Activated T-cell treated with anti-CD3 and anti-CD28 coated beads, Interleukin-2, amount 50 U/mL, for 24 hours (primary cell): Measurements from ENCODE around the gene PAQR8.

ENCODE experiments used
- DNase-seq: peaks from one replicate; pipeline ENCODE4 v3.0.0-alpha.2; 2020
- H3K27ac Mint-ChIP-seq: 2 replicates; pipeline ENCODE4 v1.8.0; 2020; ENCODE audit warnings: mild to moderate bottlenecking, mixed read lengths
- H3K27me3 Mint-ChIP-seq: 2 replicates; pipeline ENCODE4 v1.8.0; 2020; ENCODE audit warnings: mixed read lengths
- H3K36me3 Mint-ChIP-seq: 2 replicates; pipeline ENCODE4 v1.8.0; 2020; ENCODE audit warnings: low read depth, mixed read lengths
- H3K4me1 Mint-ChIP-seq: 2 replicates; pipeline ENCODE4 v1.8.0; 2020; ENCODE audit warnings: low read depth, mixed read lengths
- H3K4me3 Mint-ChIP-seq: 2 replicates; pipeline ENCODE4 v1.8.0; 2020; ENCODE audit warnings: mild to moderate bottlenecking, moderate library complexity, mixed read lengths
- H3K9me3 Mint-ChIP-seq: 2 replicates; pipeline ENCODE4 v1.8.0; 2020; ENCODE audit warnings: mixed read lengths

The PAQR8 gene

GRCh38 chr6:52361414-52361944 is 472 bp upstream of the PAQR8 start:
- Mint-ChIP-seq H3K27ac (peak overlapping the region; percentile 88), H3K4me1 (peaks cover 41% of the 10 kb centered on the region), H3K4me3 (peak overlapping the region; percentile 78), H3K27me3 (no peaks in the 10 kb centered on the region), H3K9me3 (no peaks in the 10 kb centered on the region), H3K36me3 (peaks cover 28% of the 10 kb centered on the region)
- DNase-seq, result no peak

GRCh38 chr6:52362443-52363227 is 684 bp downstream of the PAQR8 start:
- Mint-ChIP-seq H3K4me3 (peak overlapping the region; percentile 99), H3K27ac (peak overlapping the region; percentile 95), H3K27me3 (no peaks in the 10 kb centered on the region), H3K4me1 (peaks cover 52% of the 10 kb centered on the region), H3K36me3 (peaks cover 39% of the 10 kb centered on the region), H3K9me3 (no peaks in the 10 kb centered on the region)
- DNase-seq, result no peak

GRCh38 chr6:52363228-52363867 is 1.4 kb downstream of the PAQR8 start:
- Mint-ChIP-seq H3K36me3 (peaks cover 46% of the 10 kb centered on the region), H3K27ac (peak overlapping the region; percentile 95), H3K9me3 (no peaks in the 10 kb centered on the region), H3K4me3 (peak overlapping the region; percentile 99), H3K4me1 (peaks cover 56% of the 10 kb centered on the region), H3K27me3 (no peaks in the 10 kb centered on the region)
- no peak for DNase-seq

- Mint-ChIP-seq H3K36me3 (peaks cover 58% of the 10 kb centered on the region), H3K27me3 (no peaks in the 10 kb centered on the region), H3K9me3 (no peaks in the 10 kb centered on the region), H3K4me3 (peak overlapping the region; percentile 37), H3K4me1 (peaks cover 66% of the 10 kb centered on the region), H3K27ac (peak overlapping the region; percentile 30)
- DNase-seq, result no peak
Observed at GRCh38 chr6:52364480-52365166, 2.7 kb downstream of the PAQR8 start.

GRCh38 chr6:52365317-52365716 is 3.4 kb downstream of the PAQR8 start:
- Mint-ChIP-seq H3K4me3 (no peak overlapping the region), H3K9me3 (no peaks in the 10 kb centered on the region), H3K36me3 (peaks cover 63% of the 10 kb centered on the region), H3K27me3 (no peaks in the 10 kb centered on the region), H3K27ac (no peak overlapping the region), H3K4me1 (peaks cover 73% of the 10 kb centered on the region)
- DNase-seq, result no peak

GRCh38 chr6:52365866-52366540 is 4.1 kb downstream of the PAQR8 start:
- H3K36me3 Mint-ChIP-seq, result peaks cover 65% of the 10 kb centered on the region
- H3K4me1 Mint-ChIP-seq, result peaks cover 78% of the 10 kb centered on the region
- H3K27me3 Mint-ChIP-seq, result no peaks in the 10 kb centered on the region

GRCh38 chr6:52368002-52368401 is 6.1 kb downstream of the PAQR8 start:
- Mint-ChIP-seq H3K9me3 (no peaks in the 10 kb centered on the region), H3K36me3 (peaks cover 60% of the 10 kb centered on the region)

More at GRCh38 chr6:52365866-52366540, 4.1 kb downstream of the PAQR8 start:
- H3K9me3 Mint-ChIP-seq, result no peaks in the 10 kb centered on the region
- DNase-seq, result no peak
- no peak overlapping the region for H3K27ac Mint-ChIP-seq
- H3K4me3 Mint-ChIP-seq, result no peak overlapping the region

GRCh38 chr6:52369234-52369633 is 7.3 kb downstream of the PAQR8 start:
- Mint-ChIP-seq H3K4me3 (no peak overlapping the region), H3K36me3 (peaks cover 64% of the 10 kb centered on the region), H3K4me1 (peaks cover 70% of the 10 kb centered on the region), H3K27ac (no peak overlapping the region), H3K27me3 (no peaks in the 10 kb centered on the region), H3K9me3 (peaks cover 6% of the 10 kb centered on the region)
- no peak for DNase-seq

More at GRCh38 chr6:52368002-52368401, 6.1 kb downstream of the PAQR8 start:
- Mint-ChIP-seq H3K4me1 (peaks cover 78% of the 10 kb centered on the region), H3K4me3 (no peak overlapping the region), H3K27me3 (no peaks in the 10 kb centered on the region), H3K27ac (no peak overlapping the region)
- no peak for DNase-seq

- Mint-ChIP-seq H3K27me3 (no peaks in the 10 kb centered on the region), H3K36me3 (peaks cover 53% of the 10 kb centered on the region), H3K9me3 (peaks cover 7% of the 10 kb centered on the region), H3K4me3 (no peak overlapping the region), H3K27ac (no peak overlapping the region), H3K4me1 (peaks cover 69% of the 10 kb centered on the region)
- no peak for DNase-seq
Observed at GRCh38 chr6:52371656-52372191, 9.8 kb downstream of the PAQR8 start.

GRCh38 chr6:52373151-52373690 is 11.3 kb downstream of the PAQR8 start:
- peaks cover 7% of the 10 kb centered on the region for H3K9me3 Mint-ChIP-seq
- DNase-seq, result no peak
- H3K36me3 Mint-ChIP-seq, result peaks cover 38% of the 10 kb centered on the region
- H3K4me1 Mint-ChIP-seq, result peaks cover 71% of the 10 kb centered on the region
- no peak overlapping the region for H3K27ac Mint-ChIP-seq
- no peaks in the 10 kb centered on the region for H3K27me3 Mint-ChIP-seq
- no peak overlapping the region for H3K4me3 Mint-ChIP-seq

- DNase-seq, result no peak
- H3K27me3 Mint-ChIP-seq, result no peaks in the 10 kb centered on the region
- H3K4me3 Mint-ChIP-seq, result no peak overlapping the region
- peaks cover 67% of the 10 kb centered on the region for H3K4me1 Mint-ChIP-seq
- peaks cover 7% of the 10 kb centered on the region for H3K9me3 Mint-ChIP-seq
- H3K27ac Mint-ChIP-seq, result no peak overlapping the region
- peaks cover 32% of the 10 kb centered on the region for H3K36me3 Mint-ChIP-seq
Observed at GRCh38 chr6:52374247-52374646, 12.3 kb downstream of the PAQR8 start.

- H3K36me3 Mint-ChIP-seq, result peaks cover 31% of the 10 kb centered on the region
- no peaks in the 10 kb centered on the region for H3K27me3 Mint-ChIP-seq
- H3K9me3 Mint-ChIP-seq, result peaks cover 7% of the 10 kb centered on the region
- H3K4me3 Mint-ChIP-seq, result no peak overlapping the region
- H3K27ac Mint-ChIP-seq, result no peak overlapping the region
- no peak for DNase-seq
- H3K4me1 Mint-ChIP-seq, result peaks cover 64% of the 10 kb centered on the region
Observed at GRCh38 chr6:52375780-52376556, 14.0 kb downstream of the PAQR8 start.

GRCh38 chr6:52376763-52377162 is 14.8 kb downstream of the PAQR8 start:
- Mint-ChIP-seq H3K4me1 (peaks cover 69% of the 10 kb centered on the region), H3K36me3 (peaks cover 38% of the 10 kb centered on the region), H3K27ac (peak overlapping the region; percentile 5), H3K4me3 (no peak overlapping the region), H3K27me3 (no peaks in the 10 kb centered on the region), H3K9me3 (peaks cover 7% of the 10 kb centered on the region)
- no peak for DNase-seq
